Stimulated activated CD4-positive, alpha-beta T cell treated with anti-CD3 and anti-CD28 coated beads, Interleukin-12 subunit alpha, Interleukin-12 subunit beta, amount 100 ng/mL, for 48 hours (primary cell): Measurements from ENCODE around the gene CLMN.

Experiments used
- DNase-seq, 3 donors: peaks; one replicate each; pipeline ENCODE4 v3.0.0-alpha.2; 2020; ENCODE audit warnings: low read depth in 2 of 3, low spot score in 1 of 3

Gene CLMN

DNA sequence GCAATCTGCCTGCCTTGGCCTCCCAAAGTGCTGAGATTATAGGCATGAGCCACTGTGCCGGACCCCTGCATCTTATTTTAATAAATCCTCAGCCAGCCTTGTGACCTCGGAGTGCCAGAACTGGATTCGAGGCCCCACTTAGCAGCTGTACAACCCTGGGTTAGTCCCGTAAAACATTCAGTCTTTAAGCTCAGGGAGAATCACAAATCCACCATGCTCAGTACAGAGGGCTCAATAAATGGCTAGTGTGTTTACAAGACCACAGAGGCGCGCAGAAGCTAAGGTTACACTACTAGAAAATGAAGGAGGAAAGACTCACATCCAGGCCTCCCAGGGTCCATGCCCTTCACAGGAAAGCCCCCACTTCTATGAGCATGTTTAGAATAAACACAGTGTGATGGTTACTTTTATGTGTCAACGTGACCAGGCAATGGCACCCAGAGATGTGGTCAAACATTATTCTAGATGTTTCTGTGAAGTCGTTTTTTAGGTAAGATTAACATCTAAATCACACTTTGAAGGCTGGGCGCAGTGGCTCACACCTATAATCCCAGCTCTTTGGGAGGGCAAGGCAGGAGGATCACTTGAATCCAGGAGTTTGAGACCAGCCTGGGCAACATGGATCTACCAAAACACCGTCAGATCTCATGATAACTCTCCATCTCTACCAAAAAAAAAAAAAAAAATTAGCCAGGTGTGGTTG, 55.3 kb downstream of the CLMN start:
- no peak for DNase-seq

- DNase-seq: no peak
Measured at GRCh38 chr14:95263527-95264231, 56.0 kb downstream of the CLMN start.

GRCh38 chr14:95262511-95262891, 57.2 kb downstream of the CLMN start:
- no peak for DNase-seq

- no peak for DNase-seq
Measured at GRCh38 chr14:95261616-95262510, 57.8 kb downstream of the CLMN start.

GRCh38 chr14:95260537-95261361, 59.0 kb downstream of the CLMN start:
- peak; percentile 46 to 68 (median 49) for DNase-seq

DNA sequence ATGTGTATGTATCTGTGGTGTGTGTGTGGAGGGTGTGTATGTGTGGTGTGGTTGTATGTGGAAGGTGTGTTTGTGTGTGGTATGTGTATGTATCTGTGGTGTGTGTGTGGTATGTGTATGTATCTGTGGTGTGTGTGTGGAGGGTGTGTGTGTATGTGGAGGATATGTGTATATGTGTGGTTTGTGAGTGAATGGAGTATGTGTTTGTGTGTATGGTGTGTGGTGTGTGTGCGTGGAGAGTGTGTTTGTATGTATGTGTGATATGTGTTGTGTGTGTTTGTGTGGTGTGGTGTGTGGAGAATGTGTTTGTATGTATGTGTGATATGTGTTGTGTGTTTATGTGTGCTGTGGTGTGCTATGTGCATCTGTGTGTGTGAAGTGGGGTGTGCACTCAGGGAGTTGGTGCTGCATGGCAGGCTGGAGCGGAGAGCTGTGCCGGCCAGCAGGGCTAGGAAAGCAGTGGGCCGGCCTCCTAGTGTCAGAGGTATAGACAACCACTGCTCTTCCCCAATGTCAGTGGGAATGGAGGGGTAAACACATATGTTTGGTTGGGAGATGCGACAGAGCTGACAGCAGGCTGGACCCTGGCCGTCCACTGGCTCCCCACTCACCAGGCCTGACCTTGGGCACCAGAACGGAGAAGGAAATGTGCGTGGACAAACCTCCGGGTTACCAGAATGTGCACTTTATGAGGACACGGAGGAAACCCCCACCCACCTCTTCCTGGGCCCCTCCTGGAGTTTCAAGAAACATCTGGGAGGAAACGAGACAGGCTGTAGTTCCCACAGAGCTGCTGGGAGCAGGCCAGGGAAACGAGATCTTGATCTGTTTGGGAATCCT, 60.7 kb downstream of the CLMN start:
- no peak for DNase-seq

GRCh38 chr14:95258156-95258555, 61.6 kb downstream of the CLMN start:
- no peak for DNase-seq

GRCh38 chr14:95257521-95257920, 62.2 kb downstream of the CLMN start:
- no peak for DNase-seq

DNA sequence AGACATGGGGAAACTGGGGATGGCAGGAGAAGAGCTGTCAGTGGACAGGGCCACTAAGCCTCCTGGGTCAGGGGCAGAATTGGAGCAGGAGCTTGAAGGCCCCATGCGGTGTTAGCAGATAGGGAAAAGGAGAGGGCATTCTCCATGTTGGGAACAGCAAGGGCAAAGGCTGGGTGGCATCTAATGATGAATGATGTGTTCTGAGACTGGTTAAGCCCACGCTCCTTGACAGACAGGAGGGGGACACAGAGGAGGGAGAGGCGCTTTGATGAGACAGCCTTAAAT, 63.0 kb downstream of the CLMN start:
- DNase-seq: no peak

- DNase-seq: no peak
Measured at GRCh38 chr14:95256002-95256775, 63.5 kb downstream of the CLMN start.

DNA sequence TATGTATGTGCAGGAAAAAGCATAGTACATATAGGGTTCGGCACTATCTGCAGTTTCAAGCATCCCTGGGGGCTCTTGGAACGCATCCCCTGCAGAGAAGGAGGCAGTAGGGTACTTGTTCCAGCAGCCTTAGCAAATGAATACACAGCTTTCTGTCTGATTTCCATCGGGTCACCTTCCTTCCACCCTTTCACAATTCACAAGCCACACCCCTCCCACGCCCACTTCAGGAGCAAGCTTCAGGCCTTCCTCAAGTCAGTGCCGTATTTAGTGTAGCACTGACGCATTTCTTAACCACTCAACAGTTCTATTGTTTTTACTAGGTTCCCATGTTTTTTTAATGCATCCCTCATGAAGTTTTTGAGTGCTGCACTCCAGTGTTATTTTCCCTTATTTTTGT, 64.2 kb downstream of the CLMN start:
- DNase-seq: no peak

DNA sequence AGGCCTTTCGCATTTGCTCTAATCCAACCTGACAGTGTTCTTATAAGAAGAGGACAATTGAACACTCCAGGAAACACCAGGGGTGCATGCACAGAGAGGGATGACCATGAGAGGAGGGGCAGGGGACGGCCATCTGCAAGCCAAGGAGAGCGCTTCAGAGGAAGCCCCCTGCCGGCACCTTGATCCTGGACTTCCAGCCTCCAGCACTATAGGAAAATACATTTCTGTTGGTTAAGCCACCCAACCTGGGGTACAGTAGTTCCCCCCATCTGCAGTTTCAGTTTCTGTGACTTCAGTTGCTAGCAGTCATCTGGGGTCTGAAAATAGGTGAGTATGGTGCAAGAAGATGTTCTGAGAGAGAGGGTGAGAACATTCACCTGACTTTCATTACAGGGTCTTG, 64.7 kb downstream of the CLMN start:
- no peak for DNase-seq

DNA sequence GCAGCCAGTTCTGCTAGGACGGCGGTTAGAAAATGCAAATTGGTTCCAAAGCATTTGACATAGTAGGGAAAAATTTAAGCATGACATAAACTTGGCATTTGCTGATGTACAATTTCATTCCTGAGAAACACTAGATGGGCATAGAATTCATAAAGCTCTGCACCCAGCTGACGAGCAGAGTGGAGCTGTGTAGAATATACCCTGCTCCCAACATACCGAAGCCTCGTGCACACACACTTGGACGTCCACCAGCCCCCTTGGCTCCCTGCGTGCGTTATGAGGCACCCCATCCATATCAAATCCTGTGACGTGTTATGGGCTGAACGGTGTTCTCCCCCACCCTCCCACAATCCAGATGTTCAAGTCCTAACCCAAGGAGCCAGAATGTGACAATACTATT, 65.4 kb downstream of the CLMN start:
- DNase-seq: no peak

- DNase-seq: no peak
Measured at GRCh38 chr14:95253039-95253630, 66.6 kb downstream of the CLMN start.

GRCh38 chr14:95252219-95252618, 67.5 kb downstream of the CLMN start:
- DNase-seq: no peak

DNA sequence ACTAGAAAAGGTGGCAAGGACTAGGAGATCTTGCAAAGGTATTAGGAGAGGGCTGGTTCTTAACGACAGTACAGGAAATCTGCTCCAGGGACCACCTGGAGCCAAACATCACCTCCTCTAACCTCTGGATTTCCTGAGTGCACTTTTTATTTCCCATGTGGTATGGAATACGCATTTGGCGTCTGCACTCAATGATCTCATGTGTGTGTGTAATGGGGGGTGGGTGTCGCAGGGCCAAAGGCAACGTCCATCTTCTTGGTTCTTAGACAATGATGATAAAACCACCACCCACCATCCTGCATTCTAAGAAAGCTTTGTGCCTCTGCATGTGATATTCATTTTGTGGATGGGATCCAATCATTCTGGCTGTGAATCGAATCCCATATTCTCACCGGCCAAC, 68.8 kb downstream of the CLMN start:
- no peak for DNase-seq

GRCh38 chr14:95250140-95250769, 69.5 kb downstream of the CLMN start:
- no peak for DNase-seq

GRCh38 chr14:95248432-95248831, 71.3 kb downstream of the CLMN start:
- no peak for DNase-seq

GRCh38 chr14:95246870-95247269, 72.8 kb downstream of the CLMN start:
- DNase-seq: no peak
